Measurements from ENCODE around the gene HSPB2. TPM values are rescaled to one million over a fixed set of nuclear protein-coding genes. Genes with fewer than 3 reads are reported as not detected.

HSPB2 gene
- total and polyA plus RNA-seq, 2 of the 8 experiments (the other 6 are each of a cell fraction or from before 2014, with no cell fraction given): 0.32 to 0.86 TPM

GRCh38 chr11:111920908-111921307 is 8.4 kb downstream of the HSPB2 start (continued):
- TF ChIP-seq ZNF274 (IDR thresholded peaks at IDR 0.05; ENCODE audit: borderline replicate concordance, extremely low read depth, low read length) (no peak), RBBP5 (IDR thresholded peaks at IDR 0.05; ENCODE audit: borderline replicate concordance, low read depth, low read length) (no peak), POLR2AphosphoS5 (IDR thresholded peaks at IDR 0.05; ENCODE audit: low read depth, low read length) (no peak), SIX5 (IDR thresholded peaks at IDR 0.05; ENCODE audit: low read depth, low read length) (no peak), TBP (IDR thresholded peaks at IDR 0.05; ENCODE audit: low read depth, low read length) (no peak), KDM5A (IDR thresholded peaks at IDR 0.05; ENCODE audit: low read length) (no peak)
